Parathyroid adenoma (tissue), 2 donors: ENCODE results near the gene SND1.
A peak's percentile ranks its signal among the peaks of the same experiment; 100 is the strongest.

Experiments
- H2AFZ ChIP-seq: fragments of 300-600 bp; sonication (generic); one replicate; pipeline ENCODE4 v1.7.0; 2017; ENCODE audit warnings: antibody characterized with exemption, mild to moderate bottlenecking
- H3K27ac ChIP-seq: fragments of 300-600 bp; sonication (generic); one replicate; pipeline ENCODE4 v1.7.0; 2017
- H3K27me3 ChIP-seq: fragments of 300-600 bp; sonication (generic); one replicate; pipeline ENCODE4 v1.7.0; 2017; ENCODE audit warnings: low read length; ENCODE audit not compliant: control insufficient read depth, insufficient read depth
- H3K36me3 ChIP-seq: fragments of 300-600 bp; sonication (generic); one replicate; pipeline ENCODE4 v1.7.0; 2017; ENCODE audit warnings: low read length; ENCODE audit not compliant: control insufficient read depth, insufficient read depth
- H3K4me1 ChIP-seq: fragments of 300-600 bp; sonication (generic); one replicate; pipeline ENCODE4 v1.7.0; 2017; ENCODE audit warnings: control low read depth
- H3K4me2 ChIP-seq: fragments of 300-600 bp; sonication (generic); one replicate; pipeline ENCODE4 v1.7.0; 2017; ENCODE audit warnings: low read length
- H3K4me3 ChIP-seq: fragments of 300-600 bp; sonication (generic); one replicate; pipeline ENCODE4 v1.7.0; 2017; ENCODE audit warnings: low read depth, low read length
- H3K79me2 ChIP-seq: fragments of 300-600 bp; sonication (generic); one replicate; pipeline ENCODE4 v1.7.0; 2017; ENCODE audit warnings: control low read depth
- H3K9ac ChIP-seq: fragments of 300-600 bp; sonication (generic); one replicate; pipeline ENCODE4 v1.7.0; 2017; ENCODE audit warnings: mild to moderate bottlenecking
- H3K9me3 ChIP-seq: fragments of 300-600 bp; sonication (generic); one replicate; pipeline ENCODE4 v1.7.0; 2017; ENCODE audit warnings: low read length; ENCODE audit not compliant: control insufficient read depth
- TF ChIP-seq, protein P1 (sequence below): fragments of 300-600 bp; sonication (generic); IDR thresholded peaks from one replicate; pipeline ENCODE4 v1.7.0; 2017; ENCODE audit warnings: antibody characterized with exemption, mild to moderate bottlenecking
- donor health status: primary hyperparathyroidism.

Gene SND1

DNA sequence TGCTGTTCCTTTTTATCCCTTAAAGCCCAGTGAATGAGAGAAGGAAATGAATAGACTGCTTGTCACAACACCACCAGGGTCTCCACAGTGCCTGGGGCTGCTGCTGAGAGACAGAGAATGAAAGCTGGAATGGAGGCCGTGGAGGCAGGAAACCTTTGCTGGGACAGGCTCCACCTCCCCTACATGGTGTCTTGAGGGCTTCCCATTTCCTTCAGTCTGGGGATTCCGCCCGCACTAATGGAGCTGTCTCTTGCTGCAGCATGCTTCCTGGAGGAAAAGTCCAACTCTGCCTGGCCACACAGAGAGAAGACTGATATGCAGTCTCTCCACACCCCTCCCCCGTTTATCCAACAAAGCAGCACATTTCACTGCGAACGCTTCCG lies 324.7 kb downstream of the SND1 start:
- Histone ChIP-seq H3K4me1 (peaks cover 17% of the 10 kb centered on the region), H3K27ac (peak overlapping the region; percentile 36), H2AFZ (no peak overlapping the region), H3K4me2 (no peak overlapping the region), H3K79me2 (no peaks in the 10 kb centered on the region), H3K36me3 (no peaks in the 10 kb centered on the region), H3K27me3 (no peaks in the 10 kb centered on the region), H3K4me3 (no peak overlapping the region), H3K9me3 (no peaks in the 10 kb centered on the region), H3K9ac (no peak overlapping the region)
- TF ChIP-seq, protein P1, sequence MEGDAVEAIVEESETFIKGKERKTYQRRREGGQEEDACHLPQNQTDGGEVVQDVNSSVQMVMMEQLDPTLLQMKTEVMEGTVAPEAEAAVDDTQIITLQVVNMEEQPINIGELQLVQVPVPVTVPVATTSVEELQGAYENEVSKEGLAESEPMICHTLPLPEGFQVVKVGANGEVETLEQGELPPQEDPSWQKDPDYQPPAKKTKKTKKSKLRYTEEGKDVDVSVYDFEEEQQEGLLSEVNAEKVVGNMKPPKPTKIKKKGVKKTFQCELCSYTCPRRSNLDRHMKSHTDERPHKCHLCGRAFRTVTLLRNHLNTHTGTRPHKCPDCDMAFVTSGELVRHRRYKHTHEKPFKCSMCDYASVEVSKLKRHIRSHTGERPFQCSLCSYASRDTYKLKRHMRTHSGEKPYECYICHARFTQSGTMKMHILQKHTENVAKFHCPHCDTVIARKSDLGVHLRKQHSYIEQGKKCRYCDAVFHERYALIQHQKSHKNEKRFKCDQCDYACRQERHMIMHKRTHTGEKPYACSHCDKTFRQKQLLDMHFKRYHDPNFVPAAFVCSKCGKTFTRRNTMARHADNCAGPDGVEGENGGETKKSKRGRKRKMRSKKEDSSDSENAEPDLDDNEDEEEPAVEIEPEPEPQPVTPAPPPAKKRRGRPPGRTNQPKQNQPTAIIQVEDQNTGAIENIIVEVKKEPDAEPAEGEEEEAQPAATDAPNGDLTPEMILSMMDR: no peak

DNA sequence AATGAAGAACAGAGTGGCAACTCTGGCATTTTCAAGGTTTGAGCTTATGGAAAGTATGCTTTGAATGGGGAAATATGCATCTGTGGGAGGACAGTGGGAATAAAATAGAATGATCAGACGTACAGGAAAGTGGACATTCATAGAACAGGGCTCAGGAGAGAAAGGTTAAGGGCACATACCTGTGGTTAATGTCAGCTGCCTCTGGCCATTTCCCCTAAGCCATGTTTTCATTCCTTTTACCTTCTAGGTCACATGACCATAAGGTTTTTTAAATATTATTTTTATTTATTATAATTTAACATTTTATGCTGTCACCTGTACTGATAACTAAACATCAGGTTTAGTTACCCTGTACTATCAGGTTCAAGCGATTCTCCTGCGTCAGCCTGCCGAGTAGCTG lies 326.4 kb downstream of the SND1 start:
- Histone ChIP-seq H3K4me2 (no peak overlapping the region), H3K36me3 (no peaks in the 10 kb centered on the region), H3K27me3 (no peaks in the 10 kb centered on the region), H3K4me3 (no peak overlapping the region), H3K4me1 (peaks cover 17% of the 10 kb centered on the region), H3K9ac (no peak overlapping the region), H3K79me2 (no peaks in the 10 kb centered on the region), H3K27ac (no peak overlapping the region), H2AFZ (no peak overlapping the region), H3K9me3 (no peaks in the 10 kb centered on the region)
- TF ChIP-seq, protein P1: no peak

DNA sequence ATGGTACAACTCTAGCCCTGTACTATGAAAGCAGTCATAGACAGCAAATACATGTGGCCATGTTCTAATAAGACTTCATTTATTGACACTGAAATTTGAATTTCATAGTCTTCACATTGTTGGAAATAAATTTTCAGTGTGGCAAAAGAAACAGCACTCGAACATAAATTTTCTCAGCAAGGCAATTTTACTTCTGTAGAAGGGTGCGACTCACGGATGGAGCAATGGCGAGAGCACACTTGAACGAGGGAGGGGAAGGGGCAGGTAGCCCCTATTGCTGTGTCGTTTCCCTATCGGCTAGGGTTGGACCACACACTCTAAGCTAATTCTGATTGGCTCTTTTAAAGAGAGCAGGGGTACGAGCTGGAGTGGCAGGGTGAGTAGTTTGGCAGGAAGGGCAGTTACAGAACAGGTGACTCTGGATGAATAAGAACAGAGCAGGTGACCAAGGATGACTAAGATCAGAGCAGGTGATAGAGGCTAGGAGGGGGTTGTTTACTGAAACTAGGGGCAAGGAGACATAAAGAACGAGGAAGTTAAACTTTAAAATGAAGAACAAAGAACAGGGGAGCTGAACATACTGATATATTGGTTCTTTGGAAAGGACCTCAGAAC lies 327.2 kb downstream of the SND1 start:
- Histone ChIP-seq H2AFZ (no peak overlapping the region), H3K4me3 (no peak overlapping the region), H3K9me3 (no peaks in the 10 kb centered on the region), H3K4me1 (peaks cover 15% of the 10 kb centered on the region), H3K27ac (no peak overlapping the region), H3K9ac (no peak overlapping the region), H3K79me2 (no peaks in the 10 kb centered on the region), H3K4me2 (no peak overlapping the region), H3K27me3 (no peaks in the 10 kb centered on the region), H3K36me3 (no peaks in the 10 kb centered on the region)
- TF ChIP-seq, protein P1: no peak

DNA sequence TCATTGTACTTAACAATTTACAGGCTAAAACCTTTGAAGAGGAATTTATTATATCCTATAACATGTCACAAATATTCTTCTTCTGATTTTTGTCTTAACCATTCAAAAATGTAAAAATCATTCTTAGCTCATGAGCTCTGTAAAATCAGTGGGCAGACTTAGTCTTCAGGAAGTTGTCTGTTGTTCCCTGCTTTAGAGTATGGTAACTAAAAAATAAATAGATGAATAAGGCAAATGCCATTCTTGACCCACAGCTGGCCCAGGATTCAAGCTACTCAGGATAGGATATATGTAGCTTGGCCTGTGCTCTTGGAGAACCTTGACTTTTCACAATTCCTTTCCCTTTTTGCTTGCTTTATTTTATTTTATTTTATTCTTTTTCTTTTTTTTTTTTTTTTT lies 327.7 kb downstream of the SND1 start:
- H3K4me3 ChIP-seq: no peak overlapping the region
- no peaks in the 10 kb centered on the region for H3K27me3 ChIP-seq
- H3K9ac ChIP-seq: no peak overlapping the region
- peaks cover 20% of the 10 kb centered on the region for H3K4me1 ChIP-seq
- no peaks in the 10 kb centered on the region for H3K36me3 ChIP-seq
- TF ChIP-seq, protein P1: no peak
- H3K4me2 ChIP-seq: no peak overlapping the region
- H2AFZ ChIP-seq: no peak overlapping the region
- H3K27ac ChIP-seq: no peak overlapping the region
- H3K9me3 ChIP-seq: no peaks in the 10 kb centered on the region
- H3K79me2 ChIP-seq: no peaks in the 10 kb centered on the region

DNA sequence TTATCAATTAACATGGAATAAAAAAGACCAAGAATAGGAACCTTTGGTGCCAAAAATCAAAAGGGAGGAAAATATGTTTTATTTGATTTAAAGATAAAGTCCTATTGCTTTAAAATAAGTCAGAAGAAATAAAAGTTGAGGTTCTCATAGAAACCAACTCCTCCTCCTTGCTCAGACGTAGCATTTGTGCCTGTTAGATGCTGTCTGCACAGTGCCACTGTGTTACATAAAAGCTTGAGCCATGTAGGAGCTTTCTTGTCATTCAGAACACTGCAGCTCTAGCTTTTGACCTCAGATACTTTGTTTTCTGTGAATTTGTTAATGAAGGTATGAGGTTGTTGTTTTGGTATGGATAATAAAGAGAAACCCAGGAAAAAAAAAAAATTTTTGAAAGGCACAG lies 328.9 kb downstream of the SND1 start:
- Histone ChIP-seq H3K36me3 (no peaks in the 10 kb centered on the region), H2AFZ (no peak overlapping the region), H3K4me3 (no peak overlapping the region), H3K27ac (no peak overlapping the region), H3K4me1 (peaks cover 19% of the 10 kb centered on the region), H3K79me2 (no peaks in the 10 kb centered on the region), H3K4me2 (no peak overlapping the region), H3K9ac (no peak overlapping the region), H3K27me3 (no peaks in the 10 kb centered on the region), H3K9me3 (no peaks in the 10 kb centered on the region)
- TF ChIP-seq, protein P1: no peak
